Colonic mucosa (tissue), 4 donors: ENCODE data around the gene STAMBP. TPM values are rescaled to one million over a fixed set of nuclear protein-coding genes. Genes with fewer than 3 reads are reported as not detected.

ENCODE experiments used
- DNase-seq: peaks from one replicate; pipeline ENCODE4 v3.0.0-alpha.2; 2020
- H3K27ac ChIP-seq: fragments of 200-600 bp; one replicate; pipeline ENCODE4 v1.8.0; 2021
- H3K27me3 ChIP-seq: fragments of 200-600 bp; one replicate; pipeline ENCODE4 v1.8.0; 2021
- H3K36me3 ChIP-seq: fragments of 200-600 bp; one replicate; pipeline ENCODE4 v1.8.0; 2021
- H3K4me1 ChIP-seq: fragments of 200-600 bp; one replicate; pipeline ENCODE4 v1.8.0; 2021; ENCODE audit warnings: mild to moderate bottlenecking
- H3K4me3 ChIP-seq: fragments of 200-600 bp; one replicate; pipeline ENCODE4 v1.8.0; 2021
- H3K9ac ChIP-seq, 2 donors: one replicate each; pipeline ENCODE4 v1.7.0; 2013; ENCODE audit warnings: control low read depth in 2 of 2, low read depth in 2 of 2, low read length in 2 of 2
- H3K9me3 ChIP-seq: fragments of 200-600 bp; one replicate; pipeline ENCODE4 v1.8.0; 2021
- CTCF ChIP-seq: fragments of 200-600 bp; IDR thresholded peaks from one replicate; pipeline ENCODE4 v1.8.0; 2022; ENCODE audit warnings: antibody characterized with exemption, mild to moderate bottlenecking
- intact Hi-C: fragments of 100-400 bp; cut with DNase I; formaldehyde crosslinking; loops from one replicate; pipeline ENCODE4 v1.14.1; 2022
- total RNA-seq, 2 donors: library from RNA; stranded (reverse); fragmentation: NEBNext Ultra II Directional in 1 of 2; extraction: Animal tissue kit (Norgen Biotek cat#: 25700) in 1 of 2; gene quantifications; one replicate each; pipeline ENCODE4 v1.2.1, GENCODE V29; 2021
- donor health status: healthy.
- donor health status: DM: no; HTN: no; CAD: no.
- donor health status: DM: no; HTN: no; CAD: no.

The STAMBP gene
- total RNA-seq, 2 donors from 2014 or later: 49.5 to 54.7 TPM

DNA sequence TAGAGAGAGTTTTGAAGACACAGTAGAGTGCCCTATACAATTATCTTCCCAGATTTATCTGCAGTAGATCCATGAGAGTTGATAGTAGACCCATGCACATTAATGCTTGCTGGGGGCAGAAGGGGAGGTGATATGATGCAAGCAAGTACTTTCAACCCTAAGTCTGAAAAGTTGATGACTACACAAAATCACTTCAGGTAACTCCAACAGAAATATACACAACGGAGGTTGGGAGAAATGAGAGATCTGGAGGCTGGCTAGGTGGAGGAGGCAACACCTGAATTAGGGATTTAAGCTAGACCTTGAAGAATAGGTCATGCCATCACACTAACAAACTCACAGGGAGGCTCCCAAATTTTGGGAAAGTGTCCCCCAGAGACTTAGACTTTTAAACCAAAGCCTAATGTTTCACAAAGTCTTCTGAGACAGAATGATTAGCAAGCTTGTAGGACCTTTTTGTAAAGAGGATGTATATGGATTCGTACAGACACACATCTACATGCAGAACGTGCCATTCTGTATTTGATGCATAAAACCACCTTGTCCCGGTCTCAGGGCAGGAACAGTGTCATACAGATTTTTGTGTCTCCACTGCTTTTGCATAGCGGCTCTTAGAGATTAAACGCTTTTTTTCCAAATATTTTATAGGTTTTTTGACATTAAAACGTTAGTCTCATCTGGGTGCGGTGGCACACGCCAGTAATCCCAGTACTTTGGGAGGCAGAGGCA is 937 bp upstream of the STAMBP start:
- peaks cover 6% of the 10 kb centered on the region for H3K4me1 ChIP-seq
- intact Hi-C loops: loop anchor here (10.0 kb wide), 6 partner anchors 97 to 507 kb away; partner anchors contain the start of genes BOLA3, DGUOK and TET3
- TF ChIP-seq CTCF: no peak
- no peaks in the 10 kb centered on the region for H3K27me3 ChIP-seq
- H3K36me3 ChIP-seq: no peaks in the 10 kb centered on the region
- H3K27ac ChIP-seq: peak overlapping the region; percentile 88
- no peak overlapping the region for H3K4me3 ChIP-seq
- no peaks in the 10 kb centered on the region for H3K9me3 ChIP-seq
- no peak for DNase-seq
- H3K9ac ChIP-seq: no peak overlapping the region

DNA sequence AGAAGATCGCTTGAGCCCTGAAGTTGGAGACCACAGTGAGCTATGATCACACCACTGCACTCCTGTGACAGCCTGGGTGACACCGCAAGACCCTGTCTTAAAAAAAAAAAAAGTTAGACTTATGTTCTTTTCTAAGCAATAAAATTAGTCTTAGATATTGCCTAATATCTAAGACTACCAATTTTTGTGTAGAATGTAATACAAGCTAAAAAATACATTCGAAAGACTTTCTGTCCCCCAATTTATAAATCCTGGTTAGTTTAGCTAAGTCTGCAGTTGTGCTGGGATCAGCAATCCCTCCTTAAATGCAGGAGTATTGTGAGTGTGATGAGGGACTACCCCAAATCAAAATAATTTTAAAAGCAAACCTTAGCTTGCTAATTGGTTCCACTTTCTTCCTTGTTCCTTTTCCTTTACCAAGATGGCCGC is 358 bp upstream of the STAMBP start:
- H3K9ac ChIP-seq: peak overlapping the region in 1 of 2 donors; percentile 13
- no peak for TF ChIP-seq CTCF

DNA sequence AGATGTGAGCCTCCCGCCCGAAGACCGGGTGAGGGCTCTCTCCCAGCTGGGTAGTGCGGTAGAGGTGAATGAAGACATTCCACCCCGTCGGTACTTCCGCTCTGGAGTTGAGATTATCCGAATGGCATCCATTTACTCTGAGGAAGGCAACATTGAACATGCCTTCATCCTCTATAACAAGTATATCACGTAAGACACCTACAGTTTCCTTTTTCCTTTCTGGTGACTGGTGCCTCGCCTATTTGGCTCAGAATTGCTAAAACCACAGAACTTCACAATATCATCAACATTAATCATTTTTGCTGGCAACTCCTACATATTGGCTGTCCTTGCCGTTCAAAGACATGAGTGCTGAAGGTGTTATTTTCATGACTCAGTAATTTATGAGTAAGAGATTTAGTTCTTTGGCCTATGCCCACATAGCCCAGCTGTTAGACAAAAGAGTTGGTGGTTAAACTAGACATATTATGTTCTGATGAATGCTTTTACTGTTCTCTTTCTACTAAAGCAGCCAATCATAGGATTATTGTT is 2.2 kb downstream of the STAMBP start:
- intact Hi-C loops: no loop called here
- no peaks in the 10 kb centered on the region for H3K36me3 ChIP-seq
- no peak overlapping the region for H3K27ac ChIP-seq
- no peak overlapping the region for H3K9ac ChIP-seq
- H3K9me3 ChIP-seq: no peaks in the 10 kb centered on the region
- peaks cover 6% of the 10 kb centered on the region for H3K4me1 ChIP-seq
- H3K27me3 ChIP-seq: no peaks in the 10 kb centered on the region
- DNase-seq: no peak
- no peak for TF ChIP-seq CTCF
- H3K4me3 ChIP-seq: no peak overlapping the region

More for the DNA sequence above, 358 bp upstream of the STAMBP start:
- Histone ChIP-seq H3K27ac (peak overlapping the region; percentile 88), H3K9me3 (no peaks in the 10 kb centered on the region), H3K27me3 (no peaks in the 10 kb centered on the region), H3K4me1 (peaks cover 6% of the 10 kb centered on the region), H3K4me3 (peak overlapping the region; percentile 71), H3K36me3 (no peaks in the 10 kb centered on the region)
- intact Hi-C loops: loop anchor here (10.0 kb wide), 6 partner anchors 96 to 506 kb away; partner anchors contain the start of genes BOLA3, DGUOK and TET3
- DNase-seq: no peak

- Histone ChIP-seq H3K9ac (no peak overlapping the region), H3K27me3 (no peaks in the 10 kb centered on the region), H3K9me3 (no peaks in the 10 kb centered on the region), H3K27ac (no peak overlapping the region), H3K4me3 (no peak overlapping the region), H3K4me1 (peaks cover 6% of the 10 kb centered on the region), H3K36me3 (no peaks in the 10 kb centered on the region)
- DNase-seq: no peak
- intact Hi-C loops: no loop called here
- TF ChIP-seq CTCF: no peak
These were observed 4.2 kb downstream of the STAMBP start for GRCh38 chr2:73832930-73833329.

DNA sequence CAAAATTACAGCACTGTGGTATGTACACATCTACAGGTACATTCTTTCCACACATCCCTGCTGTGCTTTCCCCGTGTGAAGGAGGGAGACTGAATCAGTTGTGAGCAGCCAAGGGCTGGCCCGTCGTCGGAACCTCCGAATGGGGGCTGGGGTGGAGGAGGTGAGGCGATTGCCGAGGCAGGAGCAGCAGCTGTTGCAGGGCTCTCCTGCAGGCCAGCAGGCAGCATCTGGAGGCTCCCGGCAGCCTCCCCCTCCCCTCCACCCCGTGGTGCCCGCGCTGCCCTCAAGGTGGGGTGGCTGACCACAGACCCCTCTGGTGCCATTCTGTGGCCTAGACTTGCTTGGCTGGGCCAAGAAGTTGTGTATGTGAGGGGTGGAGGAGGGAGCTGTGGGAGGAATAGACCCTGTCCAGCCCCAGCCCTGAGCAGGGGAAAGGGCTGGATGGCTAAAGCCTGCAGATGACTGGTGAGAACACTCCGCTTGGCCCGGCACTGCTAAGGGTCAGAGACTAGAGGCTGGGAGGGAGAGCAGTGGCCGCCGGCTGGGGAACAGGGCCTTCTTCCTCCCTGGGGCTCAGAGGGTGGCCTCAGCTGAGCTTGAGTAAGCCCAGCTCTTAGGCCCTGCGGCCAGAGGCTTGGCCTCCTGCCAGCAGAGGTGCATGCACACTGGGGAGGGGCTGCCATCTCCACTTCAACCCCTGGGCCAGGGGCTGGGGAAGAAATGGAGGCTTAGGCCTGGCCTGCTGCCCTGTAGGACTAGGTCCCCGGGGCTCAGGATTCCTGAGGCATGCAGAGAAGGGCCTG is 7.6 kb downstream of the STAMBP start:
- no peak overlapping the region for H3K4me3 ChIP-seq
- H3K4me1 ChIP-seq: no peaks in the 10 kb centered on the region
- no peak for DNase-seq
- intact Hi-C loops: no loop called here
- TF ChIP-seq CTCF: no peak
- H3K27me3 ChIP-seq: no peaks in the 10 kb centered on the region
- no peaks in the 10 kb centered on the region for H3K36me3 ChIP-seq
- no peak overlapping the region for H3K9ac ChIP-seq
- H3K27ac ChIP-seq: no peak overlapping the region
- H3K9me3 ChIP-seq: no peaks in the 10 kb centered on the region
